ENCODE results near the gene SRRM3.
"Not testable (repeated sequence)": the region's sequence is repeated elsewhere in the genome, so short reads cannot be mapped to it uniquely, and the experiment has no call there.

SRRM3 gene

DNA sequence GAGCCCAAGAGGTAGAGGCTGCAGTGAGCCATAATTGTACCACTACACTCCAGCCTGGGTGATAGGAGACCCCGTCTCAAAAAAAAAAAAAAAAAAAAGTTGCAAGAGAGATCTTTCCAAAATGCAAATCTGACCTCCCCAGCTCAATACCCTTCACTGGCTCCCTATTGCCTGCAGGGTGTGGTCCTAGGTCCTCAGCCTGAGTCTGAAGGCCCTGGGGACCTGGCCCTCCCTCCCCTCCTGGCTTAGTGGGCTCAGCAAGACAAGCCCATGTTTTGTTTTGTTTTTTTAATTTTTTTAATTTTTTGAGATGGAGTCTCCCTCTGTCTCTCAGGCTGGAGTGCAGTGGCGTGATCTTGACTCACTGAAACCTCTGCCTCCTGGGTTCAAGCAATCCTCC lies 20.6 kb downstream of the SRRM3 start:
- DNase-seq (ENCODE audit: low read depth, low spot score), result no peak
- ChIA-PET POLR2A (no interaction called here), CTCF (interaction anchor here (0.7 kb wide), 1 partner anchor 29 kb away, joined by 3 read pairs; no protein-coding TSS in a partner anchor)
- H3K4me3 ChIP-seq (ENCODE audit: low read depth, low read length), result no peak overlapping the region
- TF ChIP-seq, protein P1, sequence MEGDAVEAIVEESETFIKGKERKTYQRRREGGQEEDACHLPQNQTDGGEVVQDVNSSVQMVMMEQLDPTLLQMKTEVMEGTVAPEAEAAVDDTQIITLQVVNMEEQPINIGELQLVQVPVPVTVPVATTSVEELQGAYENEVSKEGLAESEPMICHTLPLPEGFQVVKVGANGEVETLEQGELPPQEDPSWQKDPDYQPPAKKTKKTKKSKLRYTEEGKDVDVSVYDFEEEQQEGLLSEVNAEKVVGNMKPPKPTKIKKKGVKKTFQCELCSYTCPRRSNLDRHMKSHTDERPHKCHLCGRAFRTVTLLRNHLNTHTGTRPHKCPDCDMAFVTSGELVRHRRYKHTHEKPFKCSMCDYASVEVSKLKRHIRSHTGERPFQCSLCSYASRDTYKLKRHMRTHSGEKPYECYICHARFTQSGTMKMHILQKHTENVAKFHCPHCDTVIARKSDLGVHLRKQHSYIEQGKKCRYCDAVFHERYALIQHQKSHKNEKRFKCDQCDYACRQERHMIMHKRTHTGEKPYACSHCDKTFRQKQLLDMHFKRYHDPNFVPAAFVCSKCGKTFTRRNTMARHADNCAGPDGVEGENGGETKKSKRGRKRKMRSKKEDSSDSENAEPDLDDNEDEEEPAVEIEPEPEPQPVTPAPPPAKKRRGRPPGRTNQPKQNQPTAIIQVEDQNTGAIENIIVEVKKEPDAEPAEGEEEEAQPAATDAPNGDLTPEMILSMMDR (IDR thresholded peaks at IDR 0.05; ENCODE audit: insufficient read depth, low read length, missing control alignments), result no peak

DNA sequence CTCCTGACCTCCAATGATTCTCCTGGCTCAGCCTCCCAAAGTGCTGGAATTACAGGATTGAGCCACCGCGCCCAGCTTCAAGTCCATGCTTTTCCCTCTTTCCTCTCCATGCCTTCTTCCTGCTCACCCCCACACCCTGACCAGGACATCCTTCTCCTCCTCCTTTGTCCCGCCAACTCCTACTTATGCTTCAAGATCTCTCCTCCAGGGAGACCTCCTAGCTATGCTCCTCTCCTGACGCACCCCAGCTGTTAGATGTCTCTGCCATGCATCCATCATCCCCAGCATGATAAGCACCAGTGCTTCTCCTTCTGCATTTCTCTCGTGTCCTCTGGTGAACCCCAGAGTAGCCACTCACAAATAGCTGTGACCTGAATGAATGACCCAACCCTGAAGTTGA lies 21.1 kb downstream of the SRRM3 start:
- TF ChIP-seq, protein P1 (IDR thresholded peaks at IDR 0.05; ENCODE audit: insufficient read depth, low read length, missing control alignments), result no peak
- ChIA-PET POLR2A (no interaction called here), CTCF (no interaction called here)
- no peak overlapping the region for H3K4me3 ChIP-seq (ENCODE audit: low read depth, low read length)
- no peak for DNase-seq (ENCODE audit: low read depth, low spot score)

DNA sequence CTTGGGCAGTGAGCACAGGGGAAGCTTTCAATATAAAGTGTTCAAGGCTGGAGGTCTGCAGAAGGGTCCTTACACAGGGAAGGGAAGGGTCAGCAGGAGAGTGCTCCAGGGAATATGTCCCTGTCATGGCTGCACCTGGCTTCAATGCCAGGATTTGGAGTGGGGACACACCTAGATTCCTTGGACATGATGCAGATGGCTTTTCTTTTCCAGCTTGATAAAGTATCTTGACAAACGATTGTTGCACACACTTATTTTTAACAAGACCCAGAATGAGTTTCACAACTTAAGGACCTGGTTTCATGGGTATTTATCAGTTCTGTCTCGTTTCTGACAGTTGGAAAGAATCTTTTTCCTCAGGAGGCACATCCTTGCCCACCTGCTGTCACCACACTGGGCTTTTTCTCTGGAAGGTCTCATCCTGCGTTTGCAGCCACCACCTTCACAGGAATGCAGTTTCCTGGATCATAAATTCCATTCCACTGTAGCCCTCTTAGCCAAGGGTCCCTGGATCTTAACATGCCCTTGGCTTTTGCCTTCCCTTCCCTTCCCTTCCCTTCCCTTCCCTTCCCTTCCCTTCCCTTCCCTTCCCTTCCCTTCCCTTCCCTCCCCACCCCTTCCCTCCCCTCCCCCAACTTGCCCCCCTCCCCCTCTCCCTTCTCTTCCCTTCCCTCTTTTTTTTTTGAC lies 21.7 kb downstream of the SRRM3 start:
- ChIA-PET CTCF (no interaction called here), POLR2A (no interaction called here)
- DNase-seq (ENCODE audit: low read depth, low spot score), result no peak
- TF ChIP-seq, protein P1 (IDR thresholded peaks at IDR 0.05; ENCODE audit: insufficient read depth, low read length, missing control alignments), result no peak
- no peak overlapping the region for H3K4me3 ChIP-seq (ENCODE audit: low read depth, low read length)

DNA sequence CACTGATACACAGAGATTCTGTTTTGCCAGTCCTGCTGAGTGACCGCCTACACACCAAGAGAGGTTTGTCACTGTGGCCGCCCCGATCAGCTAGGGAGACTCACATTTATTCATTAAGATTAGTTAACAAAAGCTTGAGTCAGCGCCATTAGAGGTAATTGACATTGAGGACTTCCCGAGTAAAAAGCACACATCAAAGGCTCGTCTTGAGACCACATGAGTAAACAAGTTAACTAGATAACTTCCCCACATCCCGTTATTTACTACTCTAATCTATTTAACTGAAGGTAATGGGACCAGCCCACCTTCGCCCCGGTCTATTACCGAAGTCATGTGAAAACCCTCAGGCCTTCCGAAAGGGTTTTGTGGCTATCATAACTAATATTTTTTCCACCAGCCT lies 23.0 kb downstream of the SRRM3 start:
- DNase-seq (ENCODE audit: low read depth, low spot score), result no peak
- TF ChIP-seq, protein P1 (IDR thresholded peaks at IDR 0.05; ENCODE audit: insufficient read depth, low read length, missing control alignments), result no peak
- POLR2A ChIA-PET, result no interaction called here

DNA sequence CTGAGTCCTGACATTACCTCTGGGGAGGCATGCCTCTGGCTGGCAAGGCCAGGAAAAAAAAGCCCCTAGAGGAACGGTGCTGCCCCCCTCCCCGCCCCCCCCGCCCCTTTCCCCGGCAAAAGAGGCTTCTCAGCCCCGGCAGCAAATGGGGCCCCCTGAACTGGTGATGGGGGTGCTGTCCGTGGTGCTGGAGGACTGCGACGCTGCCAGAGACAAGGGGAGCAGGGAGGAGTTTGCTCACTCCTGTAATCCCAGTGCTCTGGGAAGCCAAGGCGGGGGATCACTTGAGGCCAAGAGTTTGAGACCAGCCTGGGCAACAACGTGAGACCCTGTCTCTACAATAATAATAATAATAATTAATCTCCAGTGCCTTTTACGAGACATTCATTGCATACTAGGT lies 23.7 kb downstream of the SRRM3 start:
- TF ChIP-seq, protein P1 (IDR thresholded peaks at IDR 0.05; ENCODE audit: insufficient read depth, low read length, missing control alignments), result no peak
- ChIA-PET POLR2A (no interaction called here), CTCF (interaction anchor here (1.1 kb wide), 1 partner anchor 22 kb away, joined by 3 read pairs; no protein-coding TSS in a partner anchor)
- no peak for DNase-seq (ENCODE audit: low read depth, low spot score)
- H3K4me3 ChIP-seq (ENCODE audit: low read depth, low read length), result no peak overlapping the region

More for the DNA sequence above, 23.0 kb downstream of the SRRM3 start:
- CTCF ChIA-PET, result interaction anchor here (1.1 kb wide), 1 partner anchor 21 kb away, joined by 3 read pairs; no protein-coding TSS in a partner anchor
- no peak overlapping the region for H3K4me3 ChIP-seq (ENCODE audit: low read depth, low read length)

DNA sequence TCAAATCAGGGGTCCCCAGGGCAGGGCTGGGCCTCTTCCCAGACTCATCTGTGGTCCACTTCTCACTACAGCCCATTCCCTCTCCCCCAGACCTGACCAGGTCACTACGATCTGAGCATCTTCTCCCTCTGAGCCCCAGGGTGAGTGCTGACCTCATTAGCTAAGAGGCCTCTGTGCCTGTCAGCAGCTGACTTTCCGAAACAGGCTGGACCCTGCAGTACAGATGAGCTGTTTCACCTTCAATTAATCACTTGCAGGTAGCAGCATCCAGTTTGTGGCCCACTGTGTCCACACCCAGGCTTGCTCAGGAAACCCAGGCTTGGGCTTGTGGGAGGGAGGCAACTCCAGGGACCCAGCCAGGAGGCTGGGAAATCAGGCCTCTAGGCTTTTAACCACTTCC lies 24.3 kb downstream of the SRRM3 start:
- TF ChIP-seq, protein P1 (IDR thresholded peaks at IDR 0.05; ENCODE audit: insufficient read depth, low read length, missing control alignments), result no peak
- H3K4me3 ChIP-seq (ENCODE audit: low read depth, low read length), result no peak overlapping the region
- DNase-seq (ENCODE audit: low read depth, low spot score), result no peak
- POLR2A ChIA-PET, result no interaction called here
- CTCF ChIA-PET, result no interaction called here

DNA sequence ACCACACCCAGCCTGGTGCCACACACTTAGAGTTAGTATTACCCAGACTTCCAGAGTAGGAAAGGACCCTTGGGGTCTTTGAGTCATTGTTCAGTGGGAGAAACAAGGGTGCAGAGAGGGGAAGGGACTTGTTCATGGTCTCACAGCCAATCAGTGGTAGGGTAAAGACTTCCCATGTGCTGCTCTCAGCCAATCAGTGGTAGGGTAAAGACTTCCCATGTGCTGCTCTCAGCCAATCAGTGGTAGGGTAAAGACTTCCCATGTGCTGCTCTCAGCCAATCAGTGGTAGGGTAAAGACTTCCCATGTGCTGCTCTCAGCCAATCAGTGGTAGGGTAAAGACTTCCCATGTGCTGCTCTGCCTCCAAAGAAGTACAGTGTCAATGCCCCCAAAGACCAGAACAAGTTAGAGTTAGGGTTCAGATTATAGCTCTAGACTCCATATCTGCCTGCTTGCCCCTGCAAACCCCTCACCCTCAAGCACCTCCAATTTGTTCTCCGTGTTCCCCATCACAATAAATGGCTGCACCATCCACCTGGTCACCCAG lies 25.3 kb downstream of the SRRM3 start:
- H3K4me3 ChIP-seq (ENCODE audit: low read depth, low read length); DNase-seq (ENCODE audit: low read depth, low spot score); POLR2A ChIA-PET: not testable (repeated sequence)
- CTCF ChIA-PET, result interaction anchor here (1.3 kb wide), 3 partner anchors 25 to 87 kb away, joined by 3 to 4 read pairs (median 3); partner anchors contain the start of gene SRRM3
